H1 (cell line): ENCODE data around the gene USP10. TPM values are rescaled to one million over a fixed set of nuclear protein-coding genes. Genes with fewer than 3 reads are reported as not detected.
A peak's percentile ranks its signal among the peaks of the same experiment; 100 is the strongest.

Experiments used
- CTCF ChIA-PET: fragments of 300-600 bp; sonication (Branson Sonifier 250); formaldehyde crosslinking; loops from one replicate; lab custom pipeline; 2021; ENCODE audit not compliant: partially characterized antibody; lab: Charles Lee
- POLR2A ChIA-PET: fragments of 300-600 bp; sonication (Branson Sonifier 250); formaldehyde crosslinking; loops from one replicate; lab custom pipeline; 2021; ENCODE audit warnings: inconsistent platforms; ENCODE audit not compliant: partially characterized antibody; lab: Charles Lee
- DNase-seq, 2 experiments: peaks; one replicate each; pipeline versions ENCODE4 v3.0.0 to v3.0.0-alpha.2; 2010 to 2022; ENCODE audit warnings: low spot score in 2 of 2, low read depth in 1 of 2, mixed read lengths in 1 of 2
- FAIRE-seq: peaks from 2 replicates; lab custom pipeline; 2011; peaks lifted over from hg19 to GRCh38; lab: Jason Lieb, UNC
- H2AFZ ChIP-seq: 2 replicates; pipeline ENCODE4 v1.8.1; 2012; ENCODE audit warnings: low read length, inconsistent platforms
- H2AK5ac ChIP-seq: 2 replicates; pipeline ENCODE4 v1.6.1; 2013; ENCODE audit warnings: low read depth, low read length
- H2BK120ac ChIP-seq: replicated peaks from 2 replicates; pipeline ENCODE3; 2013; ENCODE audit warnings: low read depth, low read length, inconsistent platforms
- H2BK12ac ChIP-seq: 2 replicates; pipeline ENCODE4 v1.6.1; 2013; ENCODE audit warnings: low read depth, low read length
- H2BK15ac ChIP-seq: 2 replicates; pipeline ENCODE4 v1.6.1; 2013; ENCODE audit warnings: low read length
- H2BK20ac ChIP-seq: 2 replicates; pipeline ENCODE4 v1.6.1; 2013; ENCODE audit warnings: low read length
- H2BK5ac ChIP-seq: 2 replicates; pipeline ENCODE4 v1.6.1; 2013; ENCODE audit warnings: low read depth, low read length
- H3K14ac ChIP-seq: 2 replicates; pipeline ENCODE4 v1.6.1; 2013; ENCODE audit warnings: inconsistent platforms; ENCODE audit not compliant: insufficient read length
- H3K18ac ChIP-seq: 2 replicates; pipeline ENCODE4 v1.6.1; 2013; ENCODE audit warnings: low read length; ENCODE audit errors: extremely low read depth
- H3K23ac ChIP-seq: 2 replicates; pipeline ENCODE4 v1.6.1; 2013; ENCODE audit warnings: inconsistent platforms; ENCODE audit not compliant: insufficient read length
- H3K23me2 ChIP-seq: 2 replicates; pipeline ENCODE4 v1.6.1; 2013; ENCODE audit warnings: low read depth, low read length
- H3K27ac ChIP-seq: 2 replicates; pipeline ENCODE4 v1.6.1; 2011; ENCODE audit warnings: low read depth, low read length, inconsistent platforms
- H3K27me3 ChIP-seq, 4 experiments: replicated peaks in 1 of 4; 1 replicate in 1 of 4; 2 replicates in 3 of 4; pipeline versions ENCODE4 v1.6.1 to v1.8.1; 2011 to 2013; ENCODE audit warnings: low read length in 3 of 4, mild to moderate bottlenecking in 3 of 4, inconsistent platforms in 2 of 4, mixed read lengths in 2 of 4, moderate library complexity in 1 of 4; ENCODE audit not compliant: control insufficient read depth in 3 of 4, insufficient read depth in 3 of 4; ENCODE audit errors: extremely low read depth in 1 of 4
- H3K36me3 ChIP-seq, 4 experiments: 2 replicates each; pipeline versions ENCODE4 v1.6.1 to v1.8.1; 2011 to 2013; ENCODE audit warnings: mild to moderate bottlenecking in 4 of 4, low read length in 3 of 4, moderate library complexity in 2 of 4, control low read depth in 1 of 4, inconsistent platforms in 1 of 4; ENCODE audit not compliant: insufficient read depth in 4 of 4, control insufficient read depth in 2 of 4
- H3K4ac ChIP-seq: replicated peaks from 2 replicates; pipeline ENCODE3; 2013; ENCODE audit warnings: low read length, low read depth, mixed read lengths, inconsistent platforms; ENCODE audit not compliant: insufficient read length
- H3K4me1 ChIP-seq, 4 experiments: replicated peaks in 1 of 4; 1 replicate in 1 of 4; 2 replicates in 3 of 4; pipeline versions ENCODE4 v1.6.1 to v1.8.1; 2011 to 2013; ENCODE audit warnings: low read length in 3 of 4, inconsistent platforms in 2 of 4, mixed read lengths in 1 of 4; ENCODE audit not compliant: insufficient read depth in 4 of 4, control insufficient read depth in 3 of 4
- H3K4me2 ChIP-seq, 2 experiments: 2 replicates each; pipeline versions ENCODE4 v1.6.1 to v1.8.1; 2011 to 2013; ENCODE audit warnings: low read depth in 2 of 2, low read length in 2 of 2, control low read depth in 1 of 2, inconsistent platforms in 1 of 2, mild to moderate bottlenecking in 1 of 2; ENCODE audit not compliant: insufficient read depth in 1 of 2
- H3K4me3 ChIP-seq, 4 experiments: fragments of 200-600, 300-600 bp in 1 of 4; sonication (generic), shearing (Covaris generic), sonication (Bioruptor Twin) in 1 of 4; 2 replicates each; pipeline versions ENCODE4 v1.5.1 to v1.8.1; 2011 to 2016; ENCODE audit warnings: low read length in 4 of 4, low read depth in 3 of 4, control low read depth in 2 of 4, inconsistent platforms in 2 of 4, mild to moderate bottlenecking in 2 of 4, mixed read lengths in 1 of 4, moderate library complexity in 1 of 4; ENCODE audit not compliant: insufficient read depth in 2 of 4; ENCODE audit errors: extremely low read depth in 1 of 4
- H3K56ac ChIP-seq: replicated peaks from 2 replicates; pipeline ENCODE3; 2013; ENCODE audit warnings: low read depth, mild to moderate bottlenecking, mixed read lengths, low read length, inconsistent platforms; ENCODE audit not compliant: insufficient read length
- H3K79me1 ChIP-seq: 2 replicates; pipeline ENCODE4 v1.6.1; 2013; ENCODE audit warnings: low read depth, low read length, control low read depth
- H3K79me2 ChIP-seq, 2 experiments: 2 replicates each; pipeline versions ENCODE4 v1.6.1 to v1.8.1; 2012 to 2013; ENCODE audit warnings: low read length in 2 of 2, mild to moderate bottlenecking in 2 of 2, inconsistent platforms in 1 of 2; ENCODE audit not compliant: insufficient read depth in 2 of 2, control insufficient read depth in 1 of 2
- H3K9ac ChIP-seq, 4 experiments: replicated peaks in 1 of 4; 1 replicate in 1 of 4; 2 replicates in 3 of 4; pipeline versions ENCODE4 v1.6.1 to v1.8.1; 2011 to 2013; ENCODE audit warnings: low read depth in 3 of 4, low read length in 3 of 4, control low read depth in 2 of 4, mild to moderate bottlenecking in 2 of 4, moderate library complexity in 2 of 4, inconsistent platforms in 1 of 4; ENCODE audit errors: extremely low read depth in 1 of 4
- H3K9me3 ChIP-seq, 2 experiments: 2 replicates each; pipeline versions ENCODE4 v1.6.1 to v1.8.1; 2012 to 2013; ENCODE audit warnings: mild to moderate bottlenecking in 2 of 2, moderate library complexity in 2 of 2, control low read depth in 1 of 2, inconsistent platforms in 1 of 2, low read depth in 1 of 2, low read length in 1 of 2, mixed read lengths in 1 of 2; ENCODE audit not compliant: insufficient read depth in 2 of 2
- H4K20me1 ChIP-seq, 2 experiments: replicated peaks in 1 of 2; 2 replicates each; pipeline versions ENCODE3 to v1.8.1; 2011 to 2013; ENCODE audit warnings: inconsistent platforms in 2 of 2, low read length in 2 of 2, mild to moderate bottlenecking in 1 of 2; ENCODE audit not compliant: insufficient read depth in 2 of 2, control insufficient read depth in 1 of 2
- H4K5ac ChIP-seq: 2 replicates; pipeline ENCODE4 v1.6.1; 2013; ENCODE audit warnings: low read length, low read depth, mixed read lengths, inconsistent platforms; ENCODE audit not compliant: insufficient read length
- H4K8ac ChIP-seq: 2 replicates; pipeline ENCODE4 v1.8.0; 2013; ENCODE audit warnings: mild to moderate bottlenecking, moderate library complexity, low read length, inconsistent platforms; ENCODE audit not compliant: insufficient read depth; ENCODE audit errors: extremely low read depth
- H4K91ac ChIP-seq: replicated peaks from 2 replicates; pipeline ENCODE3; 2013; ENCODE audit warnings: low read length, mixed read lengths, inconsistent platforms; ENCODE audit not compliant: insufficient read length
- BRCA1 ChIP-seq: IDR thresholded peaks from 2 replicates; pipeline ENCODE4 v1.6.1; 2012; ENCODE audit warnings: low read depth, low read length, improper control_type of control experiment
- CEBPB ChIP-seq: IDR thresholded peaks from 2 replicates; pipeline ENCODE4 v1.6.1; 2012; ENCODE audit warnings: low read depth, low read length
- CREB1 ChIP-seq: IDR thresholded peaks from 2 replicates; pipeline ENCODE4 v1.6.1; 2012; ENCODE audit warnings: inconsistent platforms
- CTCF ChIP-seq, 3 experiments: IDR thresholded peaks; 1 replicate in 2 of 3; 2 replicates in 1 of 3; pipeline versions ENCODE4 v1.5.1 to v1.6.1; 2011; ENCODE audit warnings: low read length in 3 of 3, mild to moderate bottlenecking in 3 of 3, inconsistent platforms in 2 of 3, low read depth in 1 of 3, moderate library complexity in 1 of 3; ENCODE audit not compliant: insufficient read depth in 1 of 3; ENCODE audit errors: control extremely low read depth in 1 of 3
- JUN ChIP-seq: IDR thresholded peaks from 2 replicates; pipeline ENCODE4 v1.6.1; 2011; ENCODE audit warnings: low read depth, mild to moderate bottlenecking, improper control_type of control experiment, low read length
- KDM4A ChIP-seq: IDR thresholded peaks from one replicate; pipeline ENCODE4 v1.7.1; 2012; ENCODE audit warnings: low read depth, mild to moderate bottlenecking, moderate library complexity, low read length, inconsistent platforms; ENCODE audit not compliant: severe bottlenecking
- KDM5A ChIP-seq: fragments of 200-600 bp; IDR thresholded peaks from 2 replicates; pipeline ENCODE4 v1.7.1; 2012; ENCODE audit warnings: mild to moderate bottlenecking, low read length, inconsistent platforms, mixed read lengths
- TEAD4 ChIP-seq: IDR thresholded peaks from 2 replicates; pipeline ENCODE4 v1.6.1; 2012; ENCODE audit warnings: low read depth, low read length, inconsistent platforms, mixed read lengths
- YY1 ChIP-seq: IDR thresholded peaks from 2 replicates; pipeline ENCODE4 v1.6.1; 2011; ENCODE audit warnings: low read depth, mild to moderate bottlenecking, low read length
- WGBS, 2 experiments: shearing (Covaris generic) in 1 of 2; methylation state at CpG; one replicate each; pipeline versions ENCODE4 v1.1.6 to v1.1.7; 2013 to 2015; ENCODE audit warnings: low lambda C conversion rate in 2 of 2, mixed read lengths in 2 of 2, inconsistent platforms in 1 of 2, low coverage in 1 of 2, missing lambda C conversion rate in 1 of 2; ENCODE audit not compliant: insufficient replicate concordance in 2 of 2, insufficient coverage in 1 of 2, insufficient read length in 1 of 2; ENCODE audit errors: extremely low coverage in 1 of 2, missing lambda C conversion rate in 1 of 2; 5-methylcytosine and 5-hydroxymethylcytosine counted together
- polyA plus RNA-seq, 7 experiments: library from polyadenylated mRNA; depleted of rRNA in 3 of 7; stranded (reverse) in 5 of 7; unstranded in 2 of 7; fragments of >200 nt in 5 of 7; fragments of 200-250 nt in 2 of 7; gene quantifications; 1 replicate in 5 of 7; 2 replicates in 1 of 7; 4 replicates in 1 of 7; pipeline versions ENCODE4 v1.2.1 to v1.2.3, GENCODE V29; 2011 to 2013; ENCODE audit warnings: missing spikeins in 2 of 7, mixed read lengths in 2 of 7
- total RNA-seq: library from RNA; stranded (reverse); fragmentation: NEBNext Ultra II Directional; extraction: Animal tissue kit (Norgen Biotek cat#: 25700); gene quantifications from 2 replicates; pipeline ENCODE4 v1.2.1, GENCODE V29; 2021

Gene USP10
- total and polyA plus RNA-seq, 2 of the 8 experiments (the other 6 are each of a cell fraction or from before 2014, with no cell fraction given) = 171 to 195 TPM

DNA sequence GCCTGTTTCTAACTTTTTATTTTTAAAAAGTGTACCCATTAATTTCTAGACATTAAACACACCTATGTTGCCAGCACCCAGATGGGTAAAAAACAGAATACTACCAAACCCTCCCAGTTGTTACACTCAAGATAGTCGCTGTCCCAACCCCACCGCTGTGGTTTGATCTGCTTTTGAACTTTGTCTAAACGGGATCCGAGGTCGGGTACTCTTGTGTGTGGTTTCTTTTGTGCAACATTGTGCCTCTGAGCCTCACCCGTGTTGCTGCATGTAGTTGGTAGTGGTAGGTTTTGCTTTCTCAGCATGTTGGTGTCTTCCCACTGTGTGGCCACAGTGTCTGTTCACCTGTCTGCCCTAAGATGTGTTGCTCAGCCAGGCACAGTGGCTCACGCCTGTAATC lies 47.2 kb upstream of the USP10 start:
- Histone ChIP-seq H3K23me2 (peaks cover 7% of the 10 kb centered on the region; the same call in 1 of the 2 replicates), H3K9me3 (no peaks in the 10 kb centered on the region), H2BK12ac (no peak overlapping the region), H3K4me2 (no peak overlapping the region), H4K5ac (no peak overlapping the region), H3K27ac (no peak overlapping the region), H3K4ac (no peak overlapping the region), H3K14ac (no peak overlapping the region), H4K20me1 (peaks cover 2 to 6% of the 10 kb centered on the region in 2 experiments), H3K4me1 (peaks cover 0 to 4% (median 2%) of the 10 kb centered on the region in 4 experiments; a peak in 4 of 7 replicates), H2BK20ac (no peak overlapping the region), H3K56ac (no peak overlapping the region), H3K36me3 (peaks cover 4 to 10% (median 6%) of the 10 kb centered on the region in 4 experiments; a peak in 7 of 8 replicates), H4K91ac (no peak overlapping the region), H2AFZ (no peak overlapping the region), H3K9ac (no peak overlapping the region), H2BK15ac (no peak overlapping the region), H2BK120ac (no peak overlapping the region), H3K27me3 (peaks cover 0 to 11% (median 6%) of the 10 kb centered on the region in 4 experiments; a peak in 4 of 7 replicates), H4K8ac (no peak overlapping the region), H3K79me2 (no peaks in the 10 kb centered on the region), H3K4me3 (no peak overlapping the region), H3K23ac (no peak overlapping the region), H3K79me1 (no peaks in the 10 kb centered on the region; the same call in 1 of the 2 replicates), H2BK5ac (peak overlapping the region; percentile 8; the same call in 1 of the 2 replicates), H2AK5ac (no peak overlapping the region), H3K18ac (no peak overlapping the region)
- WGBS, 2 experiments = 94% methylated on average over 7 of the region's 7 CpGs; no CpG with 5 or more reads in 1 of the 2 experiments
- ChIA-PET CTCF (interaction anchor here (0.7 to 2.8 kb wide), 9 partner anchors 9 to 132 kb away, joined by 3 to 20 read pairs (median 4); no protein-coding TSS in a partner anchor), POLR2A (no interaction called here)
- TF ChIP-seq YY1 = no peak
- no peak for TF ChIP-seq CEBPB
- TF ChIP-seq TEAD4 = no peak
- TF ChIP-seq JUN = no peak
- TF ChIP-seq CTCF (IDR thresholded peaks at IDR 0.05; ENCODE audit: control extremely low read depth in 1 of 3, insufficient read depth in 1 of 3, low read depth in 1 of 3, low read length in 3 of 3) = no peak
- TF ChIP-seq CREB1 = no peak
- TF ChIP-seq KDM5A = no peak
- no peak for TF ChIP-seq KDM4A
- TF ChIP-seq BRCA1 = no peak
- FAIRE-seq (no peak), DNase-seq (no peak)
